Keratinocyte (primary cell): ENCODE results near the gene TCP1. TPM values are rescaled to one million over a fixed set of nuclear protein-coding genes. Genes with fewer than 3 reads are reported as not detected.
A peak's percentile ranks its signal among the peaks of the same experiment; 100 is the strongest.

Source experiments
- DNase-seq: peaks from one replicate; pipeline ENCODE4 v3.0.0-alpha.2; 2011; ENCODE audit warnings: low read depth, missing footprints, low spot score
- FAIRE-seq: peaks from 2 replicates; lab custom pipeline; 2011; peaks lifted over from hg19 to GRCh38; lab: Jason Lieb, UNC
- H2AFZ ChIP-seq: 2 replicates; pipeline ENCODE4 v1.6.0; 2012; ENCODE audit warnings: low read length, control low read depth, inconsistent platforms; ENCODE audit not compliant: control insufficient read depth
- H3K27ac ChIP-seq: 2 replicates; pipeline ENCODE4 v1.5.1; 2011; ENCODE audit warnings: low read length; ENCODE audit not compliant: control insufficient read depth, insufficient read depth
- H3K27me3 ChIP-seq: 3 replicates; pipeline ENCODE4 v1.6.0; 2011; ENCODE audit warnings: low read length; ENCODE audit not compliant: control insufficient read depth, insufficient read depth; ENCODE audit errors: extremely low read depth
- H3K36me3 ChIP-seq, 2 experiments: 2 replicates in 1 of 2; 3 replicates in 1 of 2; pipeline ENCODE4 v1.5.1; 2011; ENCODE audit warnings: low read length in 2 of 2, mild to moderate bottlenecking in 1 of 2; ENCODE audit not compliant: control insufficient read depth in 2 of 2, insufficient read depth in 2 of 2; ENCODE audit errors: extremely low read depth in 1 of 2
- H3K4me1 ChIP-seq: 3 replicates; pipeline ENCODE4 v1.5.1; 2011; ENCODE audit warnings: low read length; ENCODE audit not compliant: control insufficient read depth, insufficient read depth; ENCODE audit errors: extremely low read depth
- H3K4me2 ChIP-seq: 3 replicates; pipeline ENCODE4 v1.6.0; 2011; ENCODE audit warnings: low read depth, low read length; ENCODE audit not compliant: control insufficient read depth, insufficient read depth; ENCODE audit errors: extremely low read depth
- H3K4me3 ChIP-seq, 3 experiments: fragments of 200-600 bp in 1 of 3; sonication (generic) in 1 of 3; 2 replicates in 2 of 3; 3 replicates in 1 of 3; pipeline ENCODE4 v1.5.1; 2011 to 2016; ENCODE audit warnings: low read length in 3 of 3, mild to moderate bottlenecking in 3 of 3, control low read depth in 2 of 3, inconsistent platforms in 1 of 3, low read depth in 1 of 3, mixed read lengths in 1 of 3, mixed run types in 1 of 3, moderate library complexity in 1 of 3; ENCODE audit not compliant: control insufficient read depth in 2 of 3, insufficient read depth in 2 of 3; ENCODE audit errors: extremely low read depth in 1 of 3
- H3K79me2 ChIP-seq: 2 replicates; pipeline ENCODE4 v1.6.0; 2012; ENCODE audit warnings: low read length; ENCODE audit not compliant: control insufficient read depth, insufficient read depth
- H3K9ac ChIP-seq: 3 replicates; pipeline ENCODE4 v1.6.0; 2011; ENCODE audit warnings: low read length; ENCODE audit not compliant: control insufficient read depth, insufficient read depth; ENCODE audit errors: extremely low read depth
- H3K9me1 ChIP-seq: 3 replicates; pipeline ENCODE4 v1.6.0; 2011; ENCODE audit warnings: low read length; ENCODE audit not compliant: control insufficient read depth, insufficient read depth; ENCODE audit errors: extremely low read depth
- H3K9me3 ChIP-seq: 2 replicates; pipeline ENCODE4 v1.5.1; 2012; ENCODE audit warnings: low read depth, low read length; ENCODE audit not compliant: control insufficient read depth
- H4K20me1 ChIP-seq: 3 replicates; pipeline ENCODE4 v1.6.0; 2011; ENCODE audit warnings: low read length; ENCODE audit not compliant: control insufficient read depth, insufficient read depth; ENCODE audit errors: extremely low read depth
- CTCF ChIP-seq, 3 experiments: IDR thresholded peaks in 1 of 3; conservative IDR thresholded peaks in 1 of 3; optimal IDR thresholded peaks in 1 of 3; 2 replicates in 2 of 3; 3 replicates in 1 of 3; pipeline versions ENCODE3 to v1.5.1; 2011; ENCODE audit warnings: low read length in 3 of 3, mild to moderate bottlenecking in 3 of 3, moderate library complexity in 2 of 3, control low read depth in 1 of 3, inconsistent platforms in 1 of 3; ENCODE audit not compliant: insufficient read depth in 2 of 3; ENCODE audit errors: extremely low read depth in 1 of 3
- EZH2 ChIP-seq: IDR thresholded peaks from one replicate; pipeline ENCODE4 v1.6.1; 2012; ENCODE audit warnings: inconsistent platforms, mild to moderate bottlenecking, low read length, moderate library complexity
- dilution Hi-C: fragments of 300-500 bp; cut with MboI; formaldehyde crosslinking; loops from one replicate; pipeline ENCODE4 v1.7.0; 2020; ENCODE audit warnings: low sequenced_read_pairs; ENCODE audit not compliant: extremely low pct_ligation_motif_present
- polyA plus RNA-seq, 5 experiments: library from polyadenylated mRNA; depleted of rRNA in 3 of 5; stranded (reverse) in 3 of 5; stranded (forward) in 1 of 5; unstranded in 1 of 5; fragments of >200 nt; gene quantifications; 1 replicate in 1 of 5; 2 replicates in 3 of 5; 3 replicates in 1 of 5; pipeline versions ENCODE4 v1.2.1 to v1.2.3, GENCODE V29; 2011 to 2012; ENCODE audit warnings: missing spikeins in 2 of 5, low read depth in 1 of 5, low replicate concordance in 1 of 5

The TCP1 gene
- polyA plus RNA-seq, 1 donor (not counting 4 experiments of a cell fraction or from before 2014, with no cell fraction given): 174 TPM

- peaks cover 11% of the 10 kb centered on the region for H3K4me1 ChIP-seq
- no peak overlapping the region for H3K4me2 ChIP-seq
- no peak overlapping the region for H2AFZ ChIP-seq
- FAIRE-seq (no peak), DNase-seq (no peak)
- no peaks in the 10 kb centered on the region for H3K79me2 ChIP-seq
- dilution Hi-C loops: no loop called here
- no peaks in the 10 kb centered on the region for H3K9me3 ChIP-seq
- no peak overlapping the region for H3K9ac ChIP-seq
- H3K36me3 ChIP-seq: no peaks in the 10 kb centered on the region
- H3K27ac ChIP-seq: no peak overlapping the region
- H3K27me3 ChIP-seq: no peaks in the 10 kb centered on the region
- no peak overlapping the region for H3K4me3 ChIP-seq
- no peaks in the 10 kb centered on the region for H4K20me1 ChIP-seq
- TF ChIP-seq CTCF (optimal IDR thresholded peaks at IDR 0.05 in 1 of 3, IDR thresholded peaks at IDR 0.05 in 1 of 3, conservative IDR thresholded peaks at IDR 0.05 in 1 of 3; ENCODE audit: extremely low read depth in 1 of 3, insufficient read depth in 2 of 3, low read length in 3 of 3) (no peak), EZH2 (no peak)
- no peaks in the 10 kb centered on the region for H3K9me1 ChIP-seq
Measured at GRCh38 chr6:159833997-159834603, 44.7 kb upstream of the TCP1 start.

GRCh38 chr6:159833556-159833955 is 44.2 kb upstream of the TCP1 start:
- no peaks in the 10 kb centered on the region for H3K36me3 ChIP-seq
- no peak for DNase-seq
- no peaks in the 10 kb centered on the region for H3K9me3 ChIP-seq
- peaks cover 11% of the 10 kb centered on the region for H3K4me1 ChIP-seq
- no peak for TF ChIP-seq CTCF (optimal IDR thresholded peaks at IDR 0.05 in 1 of 3, IDR thresholded peaks at IDR 0.05 in 1 of 3, conservative IDR thresholded peaks at IDR 0.05 in 1 of 3; ENCODE audit: extremely low read depth in 1 of 3, insufficient read depth in 2 of 3, low read length in 3 of 3)
- TF ChIP-seq EZH2: no peak
- H3K9me1 ChIP-seq: no peaks in the 10 kb centered on the region
- dilution Hi-C loops: no loop called here
- no peak overlapping the region for H3K4me3 ChIP-seq
- no peaks in the 10 kb centered on the region for H3K27me3 ChIP-seq
- no peak overlapping the region for H3K4me2 ChIP-seq
- peak; percentile 13 for FAIRE-seq
- no peaks in the 10 kb centered on the region for H4K20me1 ChIP-seq
- no peaks in the 10 kb centered on the region for H3K79me2 ChIP-seq
- no peak overlapping the region for H2AFZ ChIP-seq
- no peak overlapping the region for H3K9ac ChIP-seq
- H3K27ac ChIP-seq: no peak overlapping the region
